Osteoblast (primary cell): ENCODE results near the gene TKTL1. TPM values are rescaled to one million over a fixed set of nuclear protein-coding genes. Genes with fewer than 3 reads are reported as not detected.

Source experiments
- DNase-seq: peaks from one replicate; pipeline ENCODE4 v3.0.0; 2011; ENCODE audit warnings: low spot score, mixed read lengths; ENCODE audit not compliant: insufficient read length; ENCODE audit errors: missing footprints
- H2AFZ ChIP-seq: 2 replicates; pipeline ENCODE4 v1.6.0; 2011; ENCODE audit warnings: mild to moderate bottlenecking, low read length
- H3K27ac ChIP-seq: 2 replicates; pipeline ENCODE4 v1.5.1; 2011; ENCODE audit warnings: mild to moderate bottlenecking, low read depth, low read length, moderate library complexity
- H3K27me3 ChIP-seq: 2 replicates; pipeline ENCODE4 v1.6.0; 2012; ENCODE audit warnings: mild to moderate bottlenecking, control low read depth, inconsistent platforms, low read length, moderate library complexity; ENCODE audit not compliant: insufficient read depth
- H3K36me3 ChIP-seq: 2 replicates; pipeline ENCODE4 v1.5.1; 2011; ENCODE audit warnings: mild to moderate bottlenecking, low read length, control low read depth, moderate library complexity; ENCODE audit not compliant: insufficient read depth
- H3K4me1 ChIP-seq: 2 replicates; pipeline ENCODE4 v1.5.1; 2011; ENCODE audit warnings: mild to moderate bottlenecking, low read length, control low read depth, moderate library complexity; ENCODE audit not compliant: insufficient read depth
- H3K4me2 ChIP-seq: 2 replicates; pipeline ENCODE4 v1.6.0; 2011; ENCODE audit warnings: mild to moderate bottlenecking, low read length; ENCODE audit not compliant: insufficient read depth
- H3K4me3 ChIP-seq: fragments of 200-600 bp; sonication (generic); 3 replicates; pipeline ENCODE4 v1.5.1; 2012; ENCODE audit warnings: mild to moderate bottlenecking, low read length, inconsistent platforms; ENCODE audit not compliant: insufficient read depth
- H3K79me2 ChIP-seq: 2 replicates; pipeline ENCODE4 v1.6.0; 2012; ENCODE audit warnings: mild to moderate bottlenecking, low read length, control low read depth, inconsistent platforms; ENCODE audit not compliant: insufficient read depth
- H3K9me3 ChIP-seq: 2 replicates; pipeline ENCODE4 v1.5.1; 2011; ENCODE audit warnings: low read depth, low read length, control low read depth
- H4K20me1 ChIP-seq: 2 replicates; pipeline ENCODE4 v1.6.0; 2012; ENCODE audit warnings: mild to moderate bottlenecking, low read length, control low read depth; ENCODE audit not compliant: insufficient read depth
- CTCF ChIP-seq: IDR thresholded peaks from 2 replicates; pipeline ENCODE4 v1.5.1; 2011; ENCODE audit warnings: mild to moderate bottlenecking, low read depth, low read length, moderate library complexity; ENCODE audit errors: extremely low read depth
- total RNA-seq: library from RNA; depleted of rRNA; stranded (reverse); fragments of >200 nt; gene quantifications from 2 replicates; pipeline ENCODE4 v1.2.3, GENCODE V29; 2012

Gene TKTL1
- total RNA-seq, 1 donor = not detected

GRCh38 chrX:154309041-154309775 is 13.6 kb downstream of the TKTL1 start:
- no peaks in the 10 kb centered on the region for H4K20me1 ChIP-seq
- H3K4me2 ChIP-seq = no peak overlapping the region
- no peaks in the 10 kb centered on the region for H3K4me1 ChIP-seq
- no peak overlapping the region for H2AFZ ChIP-seq
- peaks cover 16% of the 10 kb centered on the region for H3K27me3 ChIP-seq
- no peak overlapping the region for H3K27ac ChIP-seq
- H3K4me3 ChIP-seq = no peak overlapping the region
- no peaks in the 10 kb centered on the region for H3K36me3 ChIP-seq
- H3K79me2 ChIP-seq = no peaks in the 10 kb centered on the region
- no peaks in the 10 kb centered on the region for H3K9me3 ChIP-seq
- TF ChIP-seq CTCF = no peak
- peak; percentile 61 for DNase-seq

GRCh38 chrX:154310616-154311536 is 15.3 kb downstream of the TKTL1 start:
- Histone ChIP-seq H3K4me3 (no peak overlapping the region), H3K4me2 (no peak overlapping the region), H3K27me3 (peaks cover 16% of the 10 kb centered on the region), H2AFZ (no peak overlapping the region), H3K4me1 (no peaks in the 10 kb centered on the region), H3K36me3 (no peaks in the 10 kb centered on the region), H3K9me3 (no peaks in the 10 kb centered on the region), H4K20me1 (no peaks in the 10 kb centered on the region), H3K79me2 (no peaks in the 10 kb centered on the region), H3K27ac (no peak overlapping the region)
- DNase-seq = peak; percentile 59
- no peak for TF ChIP-seq CTCF

- DNase-seq = no peak
- no peaks in the 10 kb centered on the region for H3K79me2 ChIP-seq
- no peak overlapping the region for H3K4me2 ChIP-seq
- H3K27ac ChIP-seq = no peak overlapping the region
- no peak overlapping the region for H2AFZ ChIP-seq
- H3K27me3 ChIP-seq = peaks cover 16% of the 10 kb centered on the region
- no peaks in the 10 kb centered on the region for H3K36me3 ChIP-seq
- no peak for TF ChIP-seq CTCF
- no peaks in the 10 kb centered on the region for H3K9me3 ChIP-seq
- H3K4me3 ChIP-seq = no peak overlapping the region
- no peaks in the 10 kb centered on the region for H3K4me1 ChIP-seq
- no peaks in the 10 kb centered on the region for H4K20me1 ChIP-seq
Measured at GRCh38 chrX:154312116-154312515, 16.5 kb downstream of the TKTL1 start.

GRCh38 chrX:154313147-154313546 is 17.6 kb downstream of the TKTL1 start:
- Histone ChIP-seq H3K4me2 (no peak overlapping the region), H3K4me1 (no peaks in the 10 kb centered on the region), H3K27ac (no peak overlapping the region), H3K79me2 (no peaks in the 10 kb centered on the region), H3K36me3 (no peaks in the 10 kb centered on the region), H3K9me3 (no peaks in the 10 kb centered on the region), H3K4me3 (no peak overlapping the region), H2AFZ (no peak overlapping the region), H3K27me3 (peaks cover 11% of the 10 kb centered on the region), H4K20me1 (no peaks in the 10 kb centered on the region)
- TF ChIP-seq CTCF = no peak
- DNase-seq = peak; percentile 56
